GM12878 (cell line): ENCODE data around the gene RNF126. TPM values are rescaled to one million over a fixed set of nuclear protein-coding genes. Genes with fewer than 3 reads are reported as not detected.

Source experiments
- ATAC-seq: fragments of 200-7000 bp; cut with Tn5 transposase; 3 replicates; pipeline ENCODE4 v1.9.1; 2020; ENCODE audit warnings: mild to moderate bottlenecking, moderate library complexity
- BruUV-seq: library from RNA; stranded (reverse); fragments of 400-500 nt; replicated peaks from 2 replicates; lab custom pipeline; 2021; lab: Mats Ljungman, UMichigan
- CTCF ChIA-PET: fragments of 300-600 bp; sonication (Branson Sonifier 250); formaldehyde crosslinking; extraction: SDS; loops from one replicate; lab custom pipeline; 2021; ENCODE audit warnings: inconsistent platforms; lab: Yijun Ruan, JAX
- POLR2A ChIA-PET: fragments of 350-600 bp; formaldehyde crosslinking; extraction: SDS; loops from one replicate; lab custom pipeline; 2021; ENCODE audit warnings: inconsistent platforms; lab: Charles Lee
- RAD21 ChIA-PET: fragments of 300-600 bp; sonication (Branson Sonifier 250); formaldehyde crosslinking; loops from one replicate; lab custom pipeline; 2023; ENCODE audit warnings: antibody characterized with exemption; ENCODE audit not compliant: unreplicated experiment; lab: Charles Lee
- SMC1A ChIA-PET: fragments of 300-600 bp; sonication (Branson Sonifier 250); formaldehyde crosslinking; loops from one replicate; lab custom pipeline; 2023; ENCODE audit not compliant: unreplicated experiment, uncharacterized antibody; lab: Charles Lee
- DNase-seq: peaks from one replicate; pipeline ENCODE4 v3.0.0-alpha.2; 2011; ENCODE audit warnings: low read depth, low spot score
- FAIRE-seq: peaks from 3 replicates; lab custom pipeline; 2011; peaks lifted over from hg19 to GRCh38; lab: Jason Lieb, UNC
- H2AFZ ChIP-seq: 2 replicates; pipeline ENCODE4 v1.6.0; 2011; ENCODE audit warnings: low read depth, low read length, control low read depth; ENCODE audit not compliant: control insufficient read depth
- H3K27ac ChIP-seq: 2 replicates; pipeline ENCODE4 v1.5.1; 2011; ENCODE audit warnings: control low read depth; ENCODE audit not compliant: control insufficient read depth, insufficient read depth
- H3K27me3 ChIP-seq, 2 experiments: replicated peaks in 1 of 2; 2 replicates each; pipeline versions ENCODE4 v1.6.0 to v1.6.1; 2011; ENCODE audit warnings: low read length in 1 of 2; ENCODE audit not compliant: control insufficient read depth in 2 of 2, insufficient read depth in 2 of 2
- H3K36me3 ChIP-seq, 2 experiments: 2 replicates each; pipeline ENCODE4 v1.5.1; 2011; ENCODE audit warnings: low read length in 1 of 2; ENCODE audit not compliant: control insufficient read depth in 2 of 2, insufficient read depth in 2 of 2
- H3K4me1 ChIP-seq: 2 replicates; pipeline ENCODE4 v1.6.1; 2011; ENCODE audit warnings: mild to moderate bottlenecking, low read length, moderate library complexity, mixed read lengths; ENCODE audit not compliant: control insufficient read depth, insufficient read depth
- H3K4me2 ChIP-seq: 2 replicates; pipeline ENCODE4 v1.6.0; 2011; ENCODE audit warnings: control low read depth; ENCODE audit not compliant: control insufficient read depth, insufficient read depth
- H3K4me3 ChIP-seq: fragments of 200-600 bp; sonication (generic); 2 replicates; pipeline ENCODE4 v1.5.1; 2016
- H3K79me2 ChIP-seq: 2 replicates; pipeline ENCODE4 v1.6.0; 2011; ENCODE audit warnings: low read length; ENCODE audit not compliant: control insufficient read depth, insufficient read depth
- H3K9ac ChIP-seq: 2 replicates; pipeline ENCODE4 v1.8.0; 2011; ENCODE audit warnings: low read length, control low read depth, mixed read lengths; ENCODE audit not compliant: control insufficient read depth, insufficient read depth
- H3K9me3 ChIP-seq: replicated peaks from 3 replicates; pipeline ENCODE4 v1.5.1; 2011; ENCODE audit warnings: mild to moderate bottlenecking, low read length; ENCODE audit not compliant: control insufficient read depth, insufficient read depth
- H4K20me1 ChIP-seq: 2 replicates; pipeline ENCODE4 v1.6.0; 2011; ENCODE audit not compliant: control insufficient read depth, insufficient read depth
- CHD1 ChIP-seq: IDR thresholded peaks from 2 replicates; pipeline ENCODE4 v1.6.1; 2012; ENCODE audit warnings: low read depth, low read length, improper control_type of control experiment
- DPF2 ChIP-seq: fragments of 450-650 bp; IDR thresholded peaks from 2 replicates; pipeline ENCODE4 v1.6.1; 2017; ENCODE audit warnings: mild to moderate bottlenecking
- GATAD2B ChIP-seq: fragments of 450-650 bp; conservative IDR thresholded peaks from 2 replicates; pipeline ENCODE4 v1.6.1; 2017; ENCODE audit warnings: low read depth, mild to moderate bottlenecking, moderate library complexity
- KLF5 ChIP-seq: fragments of 450-650 bp; IDR thresholded peaks from 2 replicates; pipeline ENCODE4 v1.6.1; 2014; ENCODE audit warnings: mild to moderate bottlenecking; ENCODE audit not compliant: partially characterized antibody
- NRF1 ChIP-seq: conservative IDR thresholded peaks from 2 replicates; pipeline ENCODE4 v1.6.1; 2011; ENCODE audit warnings: mild to moderate bottlenecking, low read depth, low read length, improper control_type of control experiment
- POLR2A ChIP-seq: IDR thresholded peaks from 2 replicates; pipeline ENCODE4 v1.6.1; 2011; ENCODE audit warnings: low read depth, mild to moderate bottlenecking, low read length
- RB1 ChIP-seq: fragments of 450-650 bp; formaldehyde crosslinking; IDR thresholded peaks from 2 replicates; pipeline ENCODE4 v1.6.1; 2017; ENCODE audit warnings: mild to moderate bottlenecking, borderline replicate concordance
- SIN3A ChIP-seq: IDR thresholded peaks from 2 replicates; pipeline ENCODE4 v1.6.1; 2012; ENCODE audit warnings: low read depth, low read length, improper control_type of control experiment
- SMARCA5 ChIP-seq: fragments of 450-650 bp; IDR thresholded peaks from 2 replicates; pipeline ENCODE4 v1.6.1; 2017; ENCODE audit warnings: mild to moderate bottlenecking
- STAT1 ChIP-seq: fragments of 450-650 bp; conservative IDR thresholded peaks from 2 replicates; pipeline ENCODE4 v1.6.1; 2014; ENCODE audit warnings: antibody characterized with exemption, mild to moderate bottlenecking
- ZNF207 ChIP-seq: fragments of 450-650 bp; IDR thresholded peaks from 2 replicates; pipeline ENCODE4 v1.6.1; 2014; ENCODE audit warnings: antibody characterized with exemption, mild to moderate bottlenecking, borderline replicate concordance
- ZSCAN29 ChIP-seq: fragments of 450-650 bp; IDR thresholded peaks from 2 replicates; pipeline ENCODE4 v1.6.1; 2017; ENCODE audit warnings: mild to moderate bottlenecking, moderate library complexity
- WGBS: methylation state at CpG from one replicate; pipeline ENCODE4 v1.1.6; 2016; ENCODE audit warnings: low lambda C conversion rate; ENCODE audit not compliant: insufficient replicate concordance, insufficient coverage; ENCODE audit errors: missing lambda C conversion rate; 5-methylcytosine and 5-hydroxymethylcytosine counted together
- in situ Hi-C: fragments of 300-500 bp; cut with MboI; formaldehyde crosslinking; loops from 9 replicates; pipeline ENCODE4 v1.14.3; 2018; ENCODE audit warnings: mixed read lengths
- intact Hi-C: fragments of 100-400 bp; cut with micrococcal nuclease; formaldehyde crosslinking; loops from one replicate; pipeline ENCODE4 v1.14.2; 2022; ENCODE audit not compliant: unreplicated experiment
- polyA plus RNA-seq, 11 experiments: library from polyadenylated mRNA; depleted of rRNA in 4 of 11; unstranded in 6 of 11; stranded (reverse) in 5 of 11; fragments of >200 nt; fragmentation: Nextera tagmentation in 4 of 11; fragmentation: Illumina TruSeq in 1 of 11; extraction: Ambion mirVana in 4 of 11; extraction: Trizol in 1 of 11; gene quantifications; 1 replicate in 1 of 11; 2 replicates in 10 of 11; pipeline versions ENCODE4 v1.2.1 to v1.2.3, GENCODE V29; 2011 to 2016; ENCODE audit warnings: inconsistent platforms in 2 of 11, missing spikeins in 2 of 11, low read depth in 1 of 11
- total RNA-seq, 4 experiments: library from RNA; depleted of rRNA in 3 of 4; stranded (reverse); fragments of >200 nt in 3 of 4; fragmentation: Illumina TruSeq in 1 of 4; extraction: Trizol in 1 of 4; gene quantifications; 2 replicates each; pipeline versions ENCODE4 v1.2.1 to v1.2.3, GENCODE V29; 2013 to 2021
- TF ChIP-seq, protein P1 (sequence below), 3 experiments: IDR thresholded peaks in 2 of 3; conservative IDR thresholded peaks in 1 of 3; 2 replicates each; pipeline ENCODE4 v1.5.1; 2011; ENCODE audit warnings: low read depth in 3 of 3, low read length in 3 of 3, mild to moderate bottlenecking in 3 of 3, control low read depth in 2 of 3, moderate library complexity in 2 of 3, inconsistent platforms in 1 of 3, mixed read lengths in 1 of 3; ENCODE audit not compliant: control insufficient read depth in 2 of 3, insufficient read depth in 1 of 3; ENCODE audit errors: extremely low read depth in 1 of 3
- TF ChIP-seq, protein P2 (sequence below): fragments of 450-650 bp; IDR thresholded peaks from 2 replicates; pipeline ENCODE4 v1.6.1; 2017; ENCODE audit warnings: antibody characterized with exemption, mild to moderate bottlenecking, moderate library complexity

RNF126 gene
- total and polyA plus RNA-seq, 10 of the 15 experiments (the other 5 are each of a cell fraction or from before 2014, with no cell fraction given), result 0.45 to 100 (median 50.6) TPM

DNA sequence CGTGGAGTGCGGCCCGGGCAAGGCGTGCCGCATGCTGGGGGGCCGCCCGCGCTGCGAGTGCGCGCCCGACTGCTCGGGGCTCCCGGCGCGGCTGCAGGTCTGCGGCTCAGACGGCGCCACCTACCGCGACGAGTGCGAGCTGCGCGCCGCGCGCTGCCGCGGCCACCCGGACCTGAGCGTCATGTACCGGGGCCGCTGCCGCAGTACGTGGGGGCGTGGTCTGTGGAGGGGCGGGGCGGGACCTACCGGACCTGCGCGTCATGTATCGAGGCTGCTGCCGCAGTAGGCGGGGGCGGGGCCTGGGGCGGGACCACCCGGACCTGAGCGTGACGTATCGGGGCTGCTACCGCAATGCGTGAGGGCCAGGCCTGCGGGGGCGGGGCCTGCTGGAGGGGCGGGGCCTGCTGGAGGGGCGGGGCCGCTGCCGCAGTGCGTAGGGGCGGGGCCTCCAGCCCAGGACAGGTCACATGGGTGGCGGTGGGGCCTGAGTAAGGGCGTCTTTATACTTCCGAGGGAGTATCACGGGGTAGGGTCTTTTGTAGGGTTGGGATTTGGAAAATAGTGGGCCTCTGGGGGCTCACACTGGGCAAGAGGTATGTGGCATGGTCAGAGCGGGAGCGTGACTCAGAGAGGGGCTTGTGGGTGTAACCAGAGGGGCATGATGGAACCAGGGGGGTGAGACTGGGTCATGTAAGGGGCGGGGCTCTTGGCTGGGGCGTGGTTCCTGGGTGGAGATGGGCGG lies 17.4 kb upstream of the RNF126 start (continued):
- TF ChIP-seq, protein P1, sequence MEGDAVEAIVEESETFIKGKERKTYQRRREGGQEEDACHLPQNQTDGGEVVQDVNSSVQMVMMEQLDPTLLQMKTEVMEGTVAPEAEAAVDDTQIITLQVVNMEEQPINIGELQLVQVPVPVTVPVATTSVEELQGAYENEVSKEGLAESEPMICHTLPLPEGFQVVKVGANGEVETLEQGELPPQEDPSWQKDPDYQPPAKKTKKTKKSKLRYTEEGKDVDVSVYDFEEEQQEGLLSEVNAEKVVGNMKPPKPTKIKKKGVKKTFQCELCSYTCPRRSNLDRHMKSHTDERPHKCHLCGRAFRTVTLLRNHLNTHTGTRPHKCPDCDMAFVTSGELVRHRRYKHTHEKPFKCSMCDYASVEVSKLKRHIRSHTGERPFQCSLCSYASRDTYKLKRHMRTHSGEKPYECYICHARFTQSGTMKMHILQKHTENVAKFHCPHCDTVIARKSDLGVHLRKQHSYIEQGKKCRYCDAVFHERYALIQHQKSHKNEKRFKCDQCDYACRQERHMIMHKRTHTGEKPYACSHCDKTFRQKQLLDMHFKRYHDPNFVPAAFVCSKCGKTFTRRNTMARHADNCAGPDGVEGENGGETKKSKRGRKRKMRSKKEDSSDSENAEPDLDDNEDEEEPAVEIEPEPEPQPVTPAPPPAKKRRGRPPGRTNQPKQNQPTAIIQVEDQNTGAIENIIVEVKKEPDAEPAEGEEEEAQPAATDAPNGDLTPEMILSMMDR (IDR thresholded peaks at IDR 0.05 in 2 of 3, conservative IDR thresholded peaks at IDR 0.05 in 1 of 3; ENCODE audit: control insufficient read depth in 2 of 3, extremely low read depth in 1 of 3, insufficient read depth in 1 of 3, low read depth in 3 of 3, low read length in 3 of 3), result peak; percentile 45 to 70 (median 46); a peak in 5 of 6 replicates

DNA sequence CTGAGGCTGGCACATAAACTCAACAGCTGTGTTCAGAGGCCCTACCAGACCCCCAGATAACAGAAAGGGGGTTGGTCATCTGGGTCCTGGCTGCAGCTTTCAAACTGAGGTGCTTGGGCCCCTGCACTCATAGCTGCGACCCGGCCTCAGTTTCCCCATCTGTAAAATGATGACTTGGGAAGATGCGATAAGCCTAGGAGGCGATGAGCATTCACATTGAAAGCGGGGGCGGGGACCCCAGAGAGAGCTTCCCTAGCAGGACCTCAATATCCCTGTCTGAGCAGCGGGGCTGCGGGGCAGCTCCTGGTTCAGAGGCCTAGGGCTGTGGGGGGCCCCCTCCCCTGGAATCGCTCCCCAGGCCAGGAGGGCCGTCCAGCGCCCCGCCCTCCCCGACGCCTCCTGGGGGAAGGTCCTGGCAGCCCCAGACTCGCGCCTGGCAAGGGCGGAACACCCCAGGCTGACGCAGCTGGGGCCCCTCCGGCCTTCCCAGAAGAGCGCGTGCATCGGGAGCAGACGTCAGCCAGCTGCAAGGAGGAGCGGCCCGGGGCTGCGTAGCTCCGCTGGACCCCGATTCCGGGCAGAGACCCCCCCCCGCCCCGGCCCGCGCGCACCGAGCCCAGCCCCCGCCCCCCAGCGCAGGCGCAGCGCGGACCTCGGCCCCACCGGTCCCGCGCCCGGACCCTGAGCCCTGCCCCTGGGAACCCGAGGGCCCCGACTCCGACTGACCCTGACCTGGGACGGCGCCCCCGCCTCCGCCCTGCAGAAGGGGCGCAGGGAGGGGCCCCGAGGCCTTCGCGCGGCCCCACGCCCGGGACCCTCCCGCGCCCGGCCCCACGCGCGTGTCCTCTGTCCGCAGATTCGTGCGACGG lies 16.6 kb upstream of the RNF126 start:
- Histone ChIP-seq H3K27me3 (no peaks in the 10 kb centered on the region), H3K79me2 (no peaks in the 10 kb centered on the region), H3K36me3 (no peaks in the 10 kb centered on the region), H3K9me3 (no peaks in the 10 kb centered on the region), H3K4me3 (peak overlapping the region; percentile 78), H3K4me2 (peak overlapping the region; percentile 89), H3K9ac (peak overlapping the region; percentile 65; the same call in 1 of the 2 replicates), H3K4me1 (peaks cover 15% of the 10 kb centered on the region), H3K27ac (peak overlapping the region; percentile 55), H2AFZ (peak overlapping the region; percentile 85), H4K20me1 (no peaks in the 10 kb centered on the region; the same call in 1 of the 2 replicates)
- DNase-seq (no peak), ATAC-seq (peak; percentile 17), FAIRE-seq (no peak)
- ChIA-PET SMC1A (interaction anchor here (1.2 to 1.4 kb wide), 2 partner anchors 43 to 49 kb away, joined by 3 read pairs; no protein-coding TSS in a partner anchor), RAD21 (interaction anchor here (1.5 to 2.0 kb wide), 2 partner anchors 16 to 105 kb away, joined by 4 to 8 read pairs; partner anchors contain the start of gene RNF126), POLR2A (interaction anchor here (0.5 to 1.9 kb wide), 7 partner anchors 10 to 1405 kb away, joined by 3 to 7 read pairs (median 4); no protein-coding TSS in a partner anchor), CTCF (interaction anchor here (0.6 to 1.3 kb wide), 5 partner anchors 11 to 57 kb away, joined by 3 to 4 read pairs (median 3); no protein-coding TSS in a partner anchor)
- intact Hi-C loops, result loop anchor here (2.0 kb wide), 2 partner anchors 17 to 23 kb away; partner anchors contain the start of gene RNF126
- in situ Hi-C loops, result no loop called here
- no TSS peak for BruUV-seq
- WGBS, result 8% methylated on average over 42 of the region's 69 CpGs
- TF ChIP-seq RB1 (peak; percentile 90; the same call in 1 of the 2 replicates), SMARCA5 (0 out of 2 replicates have a peak, but pooled peaks have one; percentile 99), KLF5 (peak; percentile 54), ZNF207 (peak; percentile 86), POLR2A (no peak), ZSCAN29 (no peak), GATAD2B (peak; percentile 94; the same call in 1 of the 2 replicates), DPF2 (peak; percentile 88), NRF1 (peak; percentile 24; the same call in 1 of the 2 replicates), SIN3A (no peak), STAT1 (0 out of 2 replicates have a peak, but pooled peaks have one; percentile 84), CHD1 (0 out of 2 replicates have a peak, but pooled peaks have one; percentile 25)
- TF ChIP-seq, protein P2, sequence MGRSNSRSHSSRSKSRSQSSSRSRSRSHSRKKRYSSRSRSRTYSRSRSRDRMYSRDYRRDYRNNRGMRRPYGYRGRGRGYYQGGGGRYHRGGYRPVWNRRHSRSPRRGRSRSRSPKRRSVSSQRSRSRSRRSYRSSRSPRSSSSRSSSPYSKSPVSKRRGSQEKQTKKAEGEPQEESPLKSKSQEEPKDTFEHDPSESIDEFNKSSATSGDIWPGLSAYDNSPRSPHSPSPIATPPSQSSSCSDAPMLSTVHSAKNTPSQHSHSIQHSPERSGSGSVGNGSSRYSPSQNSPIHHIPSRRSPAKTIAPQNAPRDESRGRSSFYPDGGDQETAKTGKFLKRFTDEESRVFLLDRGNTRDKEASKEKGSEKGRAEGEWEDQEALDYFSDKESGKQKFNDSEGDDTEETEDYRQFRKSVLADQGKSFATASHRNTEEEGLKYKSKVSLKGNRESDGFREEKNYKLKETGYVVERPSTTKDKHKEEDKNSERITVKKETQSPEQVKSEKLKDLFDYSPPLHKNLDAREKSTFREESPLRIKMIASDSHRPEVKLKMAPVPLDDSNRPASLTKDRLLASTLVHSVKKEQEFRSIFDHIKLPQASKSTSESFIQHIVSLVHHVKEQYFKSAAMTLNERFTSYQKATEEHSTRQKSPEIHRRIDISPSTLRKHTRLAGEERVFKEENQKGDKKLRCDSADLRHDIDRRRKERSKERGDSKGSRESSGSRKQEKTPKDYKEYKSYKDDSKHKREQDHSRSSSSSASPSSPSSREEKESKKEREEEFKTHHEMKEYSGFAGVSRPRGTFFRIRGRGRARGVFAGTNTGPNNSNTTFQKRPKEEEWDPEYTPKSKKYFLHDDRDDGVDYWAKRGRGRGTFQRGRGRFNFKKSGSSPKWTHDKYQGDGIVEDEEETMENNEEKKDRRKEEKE, result 0 out of 2 replicates have a peak, but pooled peaks have one; percentile 55
